ENCODE results near the gene TLR3. TPM values are rescaled to one million over a fixed set of nuclear protein-coding genes. Genes with fewer than 3 reads are reported as not detected.
A peak's percentile ranks its signal among the peaks of the same experiment; 100 is the strongest.

Gene TLR3
- total RNA-seq, 1 donor from 2014 or later = 5.1 TPM

DNA sequence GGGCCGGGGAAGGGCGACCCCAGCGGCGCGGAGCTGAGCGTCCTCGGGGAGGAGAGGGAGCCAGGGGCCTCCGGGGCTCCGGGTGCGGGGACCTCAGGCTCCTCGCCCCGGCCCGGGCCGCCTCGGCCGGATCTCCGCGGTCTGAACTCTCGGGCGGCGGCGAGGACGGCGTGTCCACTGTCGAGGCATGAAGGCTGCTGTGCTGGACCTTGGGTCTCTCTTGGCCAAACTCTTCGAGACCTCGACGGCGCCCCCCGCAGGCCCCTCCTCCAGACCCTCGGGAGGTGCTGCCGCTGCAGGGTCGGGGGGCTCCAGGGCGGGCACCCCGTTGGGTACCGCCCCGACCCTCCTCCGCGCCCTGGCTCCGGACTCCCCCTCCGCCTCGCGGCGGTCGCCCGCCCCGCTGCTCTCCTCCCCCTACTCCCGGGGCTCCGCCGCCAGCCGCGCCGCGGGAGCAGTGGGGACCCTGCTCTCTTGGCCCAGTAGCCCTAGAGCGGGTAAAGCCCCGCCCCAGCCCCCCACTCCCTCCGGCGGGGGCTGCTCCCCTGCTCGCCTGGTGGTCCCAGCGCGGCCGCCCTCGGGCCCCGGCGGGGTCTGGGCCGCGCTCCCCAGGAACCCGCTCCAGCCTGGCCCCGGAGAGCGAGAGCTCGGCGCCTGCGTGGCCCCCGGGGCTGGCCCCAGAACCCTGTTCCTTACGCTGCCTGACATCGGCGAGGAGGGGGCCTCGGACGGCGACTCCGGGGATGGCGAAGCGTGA is 36.1 kb downstream of the TLR3 start:
- DNase-seq (ENCODE audit: low spot score) = peak; percentile 22

DNA sequence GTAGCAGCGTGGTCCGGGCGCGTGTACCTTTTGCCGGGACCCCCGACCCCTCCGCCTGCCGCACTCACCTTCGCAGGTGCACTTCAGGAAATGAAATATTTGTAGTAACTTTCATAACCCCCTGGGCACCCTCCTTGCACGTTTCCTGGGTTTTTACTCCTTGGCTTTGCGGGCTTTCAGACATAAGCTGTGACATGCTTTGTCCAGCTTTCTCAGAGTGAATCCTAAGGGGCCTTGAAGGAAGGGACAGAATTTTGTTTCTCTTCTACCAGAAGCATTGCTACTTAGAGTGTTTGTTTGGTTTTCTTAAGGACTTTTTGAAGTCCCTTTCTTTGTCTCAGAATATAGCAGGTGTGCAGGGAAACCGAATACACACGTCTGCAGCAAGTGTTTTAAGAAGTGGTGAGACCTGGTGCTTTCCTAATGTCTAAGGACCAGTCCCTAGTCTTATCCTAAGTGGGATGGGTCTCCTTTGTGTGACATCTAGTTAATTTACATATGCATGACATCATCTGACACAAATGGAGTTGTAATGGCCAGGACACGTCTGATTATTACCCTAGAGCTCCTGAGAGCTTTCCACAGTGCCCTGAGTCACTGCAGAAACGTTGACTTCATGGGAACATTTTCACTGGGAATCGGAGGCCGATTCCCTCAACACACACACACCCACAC is 36.8 kb downstream of the TLR3 start:
- DNase-seq (ENCODE audit: low spot score) = no peak

DNA sequence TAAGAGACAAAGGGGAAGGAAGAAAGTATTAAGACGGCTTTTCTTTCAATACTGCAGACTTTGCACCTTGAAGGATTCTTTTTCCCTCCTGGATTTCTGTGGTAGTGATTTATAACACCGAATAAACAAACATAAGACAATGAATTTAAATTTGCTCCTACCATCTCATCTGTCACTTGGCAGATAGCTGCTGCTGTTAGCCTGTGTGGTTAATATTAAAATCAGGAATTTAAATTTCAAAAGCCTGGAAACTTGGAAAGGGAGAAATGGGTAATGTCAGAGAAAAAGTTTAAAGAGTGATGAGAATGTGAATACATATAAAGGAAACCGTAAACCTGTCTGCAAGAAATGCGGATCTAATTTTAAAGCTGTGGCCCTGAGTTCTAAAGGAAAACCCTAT is 39.0 kb downstream of the TLR3 start:
- no peak for DNase-seq (ENCODE audit: low spot score)

GRCh38 chr4:186108391-186108790 is 39.4 kb downstream of the TLR3 start:
- DNase-seq (ENCODE audit: low spot score) = no peak

DNA sequence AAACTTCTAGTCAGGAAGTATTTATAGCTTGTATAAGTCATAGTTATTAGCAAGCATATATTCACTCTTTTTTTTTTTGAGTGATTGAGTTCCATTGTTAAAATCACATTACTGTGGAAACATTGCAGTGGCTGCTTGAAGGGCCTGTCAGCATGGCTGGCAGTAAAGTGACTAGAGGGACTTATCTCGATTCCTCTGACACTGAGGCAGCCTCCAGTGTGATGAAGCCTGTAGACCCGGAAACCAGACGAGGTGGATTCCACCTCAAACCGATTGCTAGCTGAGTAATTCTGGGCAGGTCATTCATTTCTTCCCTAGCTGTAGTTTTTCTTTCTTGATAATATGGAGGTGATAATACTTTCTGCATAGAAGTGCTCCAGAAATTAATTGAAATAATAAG is 40.3 kb downstream of the TLR3 start:
- no peak for DNase-seq (ENCODE audit: low spot score)

GRCh38 chr4:186116697-186117096 is 47.7 kb downstream of the TLR3 start:
- no peak for DNase-seq (ENCODE audit: low spot score)

- DNase-seq (ENCODE audit: low spot score) = no peak
These were observed 49.6 kb downstream of the TLR3 start for GRCh38 chr4:186118582-186118981.

- no peak for DNase-seq (ENCODE audit: low spot score)
These were observed 52.1 kb downstream of the TLR3 start for GRCh38 chr4:186121057-186121456.

DNA sequence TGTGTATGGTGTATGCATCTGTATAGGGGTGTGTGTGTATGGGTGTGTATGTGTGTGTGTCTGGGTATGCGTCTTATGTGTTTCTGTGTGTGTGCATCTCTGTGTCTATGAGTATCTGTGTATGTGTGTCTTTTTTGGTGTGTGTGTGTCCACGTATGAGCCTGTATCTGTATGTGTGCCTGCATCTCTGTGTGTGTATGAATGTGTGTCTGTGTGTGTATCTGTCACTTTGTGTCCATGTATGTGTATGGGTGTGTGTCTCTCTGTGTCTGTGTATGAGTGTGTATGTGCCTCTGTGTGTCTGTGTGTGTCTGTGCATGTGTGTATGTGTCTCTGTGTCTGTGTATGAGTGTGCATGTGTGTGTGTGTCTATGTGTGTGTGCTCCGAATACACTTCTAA is 59.9 kb downstream of the TLR3 start:
- DNase-seq (ENCODE audit: low spot score) = no peak

DNA sequence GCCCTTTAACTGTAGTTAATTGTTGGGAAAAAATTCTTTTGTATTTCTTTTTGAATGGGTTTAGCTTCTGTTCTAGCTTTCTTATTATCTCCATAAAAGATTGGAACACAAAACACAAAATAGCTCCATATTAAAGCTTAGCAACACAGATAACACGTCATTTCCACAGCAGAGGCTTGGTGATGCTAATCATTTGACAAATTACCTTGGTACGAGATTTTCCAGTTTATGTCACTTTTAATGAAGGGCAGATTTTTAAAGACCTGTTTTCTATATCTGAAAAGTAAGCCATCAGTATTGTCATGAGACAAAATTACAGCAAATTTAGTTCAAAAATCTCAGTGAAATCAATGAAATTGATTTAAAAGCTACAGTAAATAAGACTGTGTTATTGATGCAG is 63.0 kb downstream of the TLR3 start:
- no peak for DNase-seq (ENCODE audit: low spot score)

GRCh38 chr4:186132577-186133242 is 63.8 kb downstream of the TLR3 start:
- DNase-seq (ENCODE audit: low spot score) = peak; percentile 57

- peak; percentile 49 for DNase-seq (ENCODE audit: low spot score)
These were observed 65.3 kb downstream of the TLR3 start for GRCh38 chr4:186134257-186134656.

- no peak for DNase-seq (ENCODE audit: low spot score)
These were observed 65.9 kb downstream of the TLR3 start for GRCh38 chr4:186134861-186135260.

DNA sequence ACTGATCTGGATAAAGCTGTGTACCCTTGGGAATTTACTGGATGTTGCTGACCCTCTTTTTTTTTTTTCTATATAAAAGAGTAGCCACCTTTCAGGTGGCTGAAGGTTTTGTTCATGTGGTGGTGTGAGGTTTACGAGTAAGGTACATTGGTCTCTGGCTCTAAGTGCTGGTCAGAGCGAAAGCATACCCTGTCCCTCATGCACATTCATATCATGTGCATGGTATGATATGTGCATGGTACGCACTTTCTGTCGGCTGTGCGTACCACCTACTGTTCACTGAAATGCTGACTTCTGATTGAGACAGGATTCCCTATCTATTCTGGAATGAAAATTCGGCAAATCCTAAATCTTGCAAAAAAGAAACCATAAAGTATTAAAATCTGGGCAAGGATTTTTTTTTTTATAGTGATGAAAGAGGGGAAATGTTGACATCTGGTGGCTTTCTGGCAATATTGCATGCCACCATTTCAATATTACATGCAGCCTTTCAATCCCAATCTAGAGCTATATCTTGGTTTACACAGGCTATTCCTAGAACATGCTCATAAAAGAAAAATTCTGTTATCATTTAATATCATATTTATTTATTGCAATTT is 68.3 kb downstream of the TLR3 start:
- DNase-seq (ENCODE audit: low spot score) = peak; percentile 45

Other genes with a start within 250 kb of the TLR3 start
- 20.0 TPM for gene FAM149A, start 35.5 kb downstream of the TLR3 start, total RNA-seq (ENCODE audit: insufficient read depth, low replicate concordance)
- gene CYP4V2, start 122.4 kb downstream of the TLR3 start, total RNA-seq (ENCODE audit: insufficient read depth, low replicate concordance) = 21.2 TPM
- not detected for gene KLKB1, start 158.4 kb downstream of the TLR3 start, total RNA-seq (ENCODE audit: insufficient read depth, low replicate concordance)
- gene F11, start 197.0 kb downstream of the TLR3 start, total RNA-seq (ENCODE audit: insufficient read depth, low replicate concordance) = not detected